Spleen (tissue), 11 donors: ENCODE data around the gene FGD5. TPM values are rescaled to one million over a fixed set of nuclear protein-coding genes. Genes with fewer than 3 reads are reported as not detected.

Source experiments
- DNase-seq: peaks from one replicate; pipeline ENCODE4 v3.0.0-alpha.2; 2020
- H3K27ac ChIP-seq, 8 donors: fragments of 200-600 bp; sonication (generic) in 7 of 8; 1 replicate in 4 of 8; 2 replicates in 4 of 8; pipeline versions ENCODE4 v1.5.0 to v1.8.0; 2016 to 2021; ENCODE audit warnings: inconsistent platforms in 4 of 8, mild to moderate bottlenecking in 4 of 8, moderate library complexity in 1 of 8
- H3K27me3 ChIP-seq, 7 donors: fragments of 200-600 bp; sonication (generic) in 6 of 7; replicated peaks in 1 of 7; 1 replicate in 4 of 7; 2 replicates in 3 of 7; pipeline versions ENCODE4 v1.5.0 to v1.8.0; 2016 to 2021; ENCODE audit warnings: inconsistent platforms in 3 of 7, mild to moderate bottlenecking in 1 of 7
- H3K36me3 ChIP-seq, 6 donors: fragments of 200-600 bp; sonication (generic) in 5 of 6; 1 replicate in 4 of 6; 2 replicates in 2 of 6; pipeline versions ENCODE4 v1.5.0 to v1.8.0; 2016 to 2021; ENCODE audit warnings: inconsistent platforms in 2 of 6
- H3K4me1 ChIP-seq, 6 donors: fragments of 200-600 bp; sonication (generic) in 5 of 6; 1 replicate in 3 of 6; 2 replicates in 3 of 6; pipeline versions ENCODE4 v1.5.0 to v1.8.0; 2016 to 2021; ENCODE audit warnings: inconsistent platforms in 3 of 6
- H3K4me3 ChIP-seq, 8 donors: fragments of 200-600 bp; sonication (generic) in 7 of 8; 1 replicate in 4 of 8; 2 replicates in 4 of 8; pipeline versions ENCODE4 v1.5.0 to v1.8.0; 2016 to 2021; ENCODE audit warnings: inconsistent platforms in 4 of 8, mild to moderate bottlenecking in 4 of 8, moderate library complexity in 2 of 8
- H3K9me3 ChIP-seq, 8 donors: fragments of 200-600 bp; sonication (generic) in 7 of 8; 1 replicate in 4 of 8; 2 replicates in 4 of 8; pipeline versions ENCODE4 v1.5.0 to v1.8.0; 2016 to 2021; ENCODE audit warnings: inconsistent platforms in 4 of 8
- POLR2A ChIP-seq, 3 donors: fragments of 450-650 bp; IDR thresholded peaks; one replicate each; pipeline ENCODE4 v1.5.1; 2017; ENCODE audit warnings: antibody characterized with exemption in 3 of 3, mild to moderate bottlenecking in 1 of 3
- POLR2AphosphoS5 ChIP-seq, 3 donors: sonication (generic); formaldehyde crosslinking; IDR thresholded peaks; one replicate each; pipeline ENCODE4 v1.5.1; 2017; ENCODE audit warnings: antibody characterized with exemption in 3 of 3
- WGBS, 5 donors: extraction: QIAGEN DNeasy Blood & Tissue Kit in 3 of 5; methylation state at CpG; one replicate each; pipeline versions ENCODE4 v1.1.5 to v1.1.7; 2013 to 2018; 5-methylcytosine and 5-hydroxymethylcytosine counted together
- intact Hi-C: fragments of 100-400 bp; cut with DNase I; formaldehyde crosslinking; loops from one replicate; pipeline ENCODE4 v1.15.0; 2023; ENCODE audit warnings: low total_unique reads
- polyA plus RNA-seq, 3 donors: library from polyadenylated mRNA; stranded (reverse); fragments of 200-250 nt; gene quantifications; one replicate each; pipeline ENCODE4 v1.2.1, GENCODE V29; 2013
- total RNA-seq, 7 donors: library from RNA; depleted of rRNA in 3 of 7; stranded (reverse); fragments of >200 nt in 3 of 7; fragmentation: NEBNext Ultra II Directional in 4 of 7; extraction: Animal tissue kit (Norgen Biotek cat#: 25700) in 4 of 7; gene quantifications; one replicate each; pipeline versions ENCODE4 v1.1.0 to v1.2.1, GENCODE V29; 2016 to 2021
- TF ChIP-seq, protein P1 (sequence below), 11 experiments: fragments of 200-600 bp in 7 of 11; fragments of 450-650 bp in 4 of 11; sonication (generic) in 4 of 11; IDR thresholded peaks in 8 of 11; conservative IDR thresholded peaks in 3 of 11; 1 replicate in 7 of 11; 2 replicates in 4 of 11; pipeline versions ENCODE4 v1.4.0 to v1.8.0; 2016 to 2021; ENCODE audit warnings: antibody characterized with exemption in 11 of 11, inconsistent platforms in 4 of 11, mild to moderate bottlenecking in 1 of 11
- donor health status: healthy with polysubstance abuse.
- donor health status: DM: no; HTN: no; CAD: no; lungs with moderate emphysema.
- donor health status: DM: no; HTN: no; CAD: no.
- donor health status: Bipolar disorder and iron deficiency.
- donor health status: healthy.
- donor health status: DM: no; HTN: no; CAD: no.
- donor health status: DM: yes; HTN: yes; CAD: no.

FGD5 gene
- total and polyA plus RNA-seq, 10 donors: 6.0 to 145 (median 63.8) TPM

DNA sequence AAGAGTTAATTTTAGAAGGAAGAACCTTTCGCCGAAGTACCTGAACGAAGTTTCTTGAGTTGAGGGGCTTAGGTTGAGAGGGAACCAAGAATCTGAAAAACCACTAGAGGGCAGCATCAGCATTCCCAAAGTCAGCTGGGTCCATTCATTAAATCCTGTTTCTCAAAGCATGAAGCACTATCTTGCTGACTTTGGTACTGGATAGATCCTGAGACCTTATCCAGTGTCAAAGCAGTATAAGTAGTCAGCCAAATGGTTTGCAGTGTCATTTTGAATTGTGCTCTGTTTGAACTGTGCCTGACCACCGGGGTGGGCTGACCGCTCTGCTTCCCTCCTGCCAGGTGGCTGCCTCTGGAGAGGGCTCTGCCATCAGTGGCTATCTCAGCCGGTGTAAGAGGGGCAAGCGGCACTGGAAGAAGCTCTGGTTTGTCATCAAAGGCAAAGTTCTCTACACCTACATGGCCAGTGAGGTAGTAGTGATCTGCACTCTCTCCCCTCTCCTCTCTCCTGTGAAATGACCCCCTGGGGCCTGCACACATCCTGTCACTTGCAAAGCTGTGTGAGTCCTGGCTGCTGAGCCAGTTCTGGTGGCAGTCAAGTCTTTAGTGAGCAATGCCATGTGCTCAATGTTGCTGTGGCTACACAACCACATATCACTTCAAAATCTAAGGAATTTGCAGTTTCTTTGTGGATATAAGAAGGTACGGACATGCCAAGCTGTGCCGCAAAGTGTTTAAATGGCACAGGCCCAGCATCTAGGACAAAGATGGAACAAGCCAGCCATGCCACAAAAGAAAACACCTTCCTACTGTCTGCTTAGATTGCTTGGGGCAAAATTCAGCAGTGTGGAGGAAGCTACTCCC lies 107.2 kb downstream of the FGD5 start:
- WGBS, 5 donors: 69 to 86% (median 86%) methylated on average over 8 to 9 of the region's 9 CpGs
- H3K27ac ChIP-seq: no peak overlapping the region
- TF ChIP-seq POLR2A (IDR thresholded peaks at IDR 0.05): no peak
- no peak for TF ChIP-seq POLR2AphosphoS5 (IDR thresholded peaks at IDR 0.05)
- TF ChIP-seq, protein P1, sequence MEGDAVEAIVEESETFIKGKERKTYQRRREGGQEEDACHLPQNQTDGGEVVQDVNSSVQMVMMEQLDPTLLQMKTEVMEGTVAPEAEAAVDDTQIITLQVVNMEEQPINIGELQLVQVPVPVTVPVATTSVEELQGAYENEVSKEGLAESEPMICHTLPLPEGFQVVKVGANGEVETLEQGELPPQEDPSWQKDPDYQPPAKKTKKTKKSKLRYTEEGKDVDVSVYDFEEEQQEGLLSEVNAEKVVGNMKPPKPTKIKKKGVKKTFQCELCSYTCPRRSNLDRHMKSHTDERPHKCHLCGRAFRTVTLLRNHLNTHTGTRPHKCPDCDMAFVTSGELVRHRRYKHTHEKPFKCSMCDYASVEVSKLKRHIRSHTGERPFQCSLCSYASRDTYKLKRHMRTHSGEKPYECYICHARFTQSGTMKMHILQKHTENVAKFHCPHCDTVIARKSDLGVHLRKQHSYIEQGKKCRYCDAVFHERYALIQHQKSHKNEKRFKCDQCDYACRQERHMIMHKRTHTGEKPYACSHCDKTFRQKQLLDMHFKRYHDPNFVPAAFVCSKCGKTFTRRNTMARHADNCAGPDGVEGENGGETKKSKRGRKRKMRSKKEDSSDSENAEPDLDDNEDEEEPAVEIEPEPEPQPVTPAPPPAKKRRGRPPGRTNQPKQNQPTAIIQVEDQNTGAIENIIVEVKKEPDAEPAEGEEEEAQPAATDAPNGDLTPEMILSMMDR (IDR thresholded peaks at IDR 0.05 in 8 of 11, conservative IDR thresholded peaks at IDR 0.05 in 3 of 11): peak in 10 of 11 experiments; percentile 6 to 76 (median 62)
- H3K36me3 ChIP-seq: peaks cover 0 to 63% (median 15%) of the 10 kb centered on the region in 6 donors
- peaks cover 5 to 10% (median 8%) of the 10 kb centered on the region in 6 donors for H3K4me1 ChIP-seq
- no peak overlapping the region for H3K4me3 ChIP-seq
- H3K9me3 ChIP-seq: no peaks in the 10 kb centered on the region
- H3K27me3 ChIP-seq: no peaks in the 10 kb centered on the region
- DNase-seq: no peak
- intact Hi-C loops: no loop called here

- Histone ChIP-seq H3K27me3 (no peaks in the 10 kb centered on the region), H3K4me1 (peaks cover 0 to 4% (median 1%) of the 10 kb centered on the region in 6 donors), H3K36me3 (peaks cover 0 to 62% (median 15%) of the 10 kb centered on the region in 6 donors), H3K27ac (no peak overlapping the region), H3K4me3 (no peak overlapping the region), H3K9me3 (no peaks in the 10 kb centered on the region)
- 79 to 93% (median 85%) methylated on average over 1 of the region's 1 CpG for WGBS, 5 donors
- TF ChIP-seq POLR2A (IDR thresholded peaks at IDR 0.05) (no peak), POLR2AphosphoS5 (IDR thresholded peaks at IDR 0.05) (no peak)
- TF ChIP-seq, protein P1 (IDR thresholded peaks at IDR 0.05 in 8 of 11, conservative IDR thresholded peaks at IDR 0.05 in 3 of 11): no peak
- no peak for DNase-seq
- intact Hi-C loops: no loop called here
Measured at GRCh38 chr3:14926592-14926991, 107.8 kb downstream of the FGD5 start.

DNA sequence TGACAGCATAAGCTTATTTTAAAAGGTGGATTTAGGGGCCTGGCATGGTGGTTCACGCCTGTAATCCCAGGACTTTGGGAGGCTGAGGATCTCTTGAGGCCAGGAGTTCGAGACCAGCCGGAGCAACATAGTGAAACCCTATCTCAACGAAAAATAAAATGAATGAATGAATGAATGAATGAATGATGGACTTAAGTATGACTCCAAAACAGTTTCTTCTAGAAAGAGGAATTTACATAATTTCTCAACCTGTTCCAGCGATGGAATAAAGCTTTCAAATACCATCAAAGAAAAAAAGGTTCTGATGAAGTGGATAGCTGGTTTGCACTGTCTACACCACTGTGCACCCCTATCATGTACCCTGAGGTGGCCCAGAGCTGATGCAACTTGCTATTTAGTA lies 108.5 kb downstream of the FGD5 start:
- no peaks in the 10 kb centered on the region for H3K9me3 ChIP-seq
- no peak overlapping the region for H3K4me3 ChIP-seq
- no peak for DNase-seq
- WGBS, 5 donors: 81 to 94% (median 91%) methylated on average over 5 of the region's 5 CpGs
- no peak overlapping the region for H3K27ac ChIP-seq
- intact Hi-C loops: no loop called here
- H3K4me1 ChIP-seq: no peaks in the 10 kb centered on the region
- no peak for TF ChIP-seq POLR2AphosphoS5 (IDR thresholded peaks at IDR 0.05)
- TF ChIP-seq POLR2A (IDR thresholded peaks at IDR 0.05): no peak
- TF ChIP-seq, protein P1 (IDR thresholded peaks at IDR 0.05 in 8 of 11, conservative IDR thresholded peaks at IDR 0.05 in 3 of 11): no peak
- H3K27me3 ChIP-seq: no peaks in the 10 kb centered on the region
- peaks cover 0 to 62% (median 13%) of the 10 kb centered on the region in 6 donors for H3K36me3 ChIP-seq

DNA sequence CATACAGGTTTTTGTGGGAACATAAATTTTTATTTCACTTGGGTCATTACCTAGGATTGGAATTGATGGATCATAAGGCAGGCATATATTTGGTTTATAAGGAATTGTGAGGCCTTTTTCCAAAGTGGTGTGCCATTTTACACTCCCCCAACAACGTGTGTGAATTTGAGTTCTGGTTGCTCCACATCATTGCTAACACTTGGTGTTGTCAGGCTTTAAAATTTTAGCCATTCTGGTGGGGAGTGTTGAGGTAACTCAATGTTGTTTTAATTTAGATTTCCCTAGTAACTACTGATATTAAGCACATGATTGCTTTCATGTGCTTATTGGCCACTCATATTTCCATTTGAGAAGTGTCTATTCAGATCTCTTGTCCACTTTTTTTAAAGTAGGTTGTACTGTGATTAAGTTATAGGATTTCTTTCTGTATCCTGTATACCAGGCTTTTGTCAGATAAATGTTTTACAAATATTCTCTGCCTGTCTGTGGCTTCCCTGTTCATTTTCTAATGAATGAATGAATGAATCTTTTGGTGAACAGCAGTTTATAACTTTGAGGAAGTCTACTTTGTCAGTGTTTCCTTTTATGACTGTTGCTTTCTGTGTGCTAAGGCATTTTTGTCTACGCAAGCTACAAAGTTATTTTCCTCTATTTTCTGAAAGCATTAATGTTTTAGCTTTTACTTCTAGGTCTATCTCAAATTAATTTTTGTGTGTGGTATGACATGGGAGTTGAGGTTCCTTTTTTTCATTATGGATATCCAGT lies 110.7 kb downstream of the FGD5 start:
- TF ChIP-seq POLR2AphosphoS5 (IDR thresholded peaks at IDR 0.05) (no peak), POLR2A (IDR thresholded peaks at IDR 0.05) (no peak)
- TF ChIP-seq, protein P1 (IDR thresholded peaks at IDR 0.05 in 8 of 11, conservative IDR thresholded peaks at IDR 0.05 in 3 of 11): no peak
- intact Hi-C loops: no loop called here
- Histone ChIP-seq H3K36me3 (peaks cover 0 to 62% (median 9%) of the 10 kb centered on the region in 6 donors), H3K4me3 (no peak overlapping the region), H3K4me1 (no peaks in the 10 kb centered on the region), H3K27ac (no peak overlapping the region), H3K27me3 (no peaks in the 10 kb centered on the region), H3K9me3 (no peaks in the 10 kb centered on the region)
- 66 to 88% (median 78%) methylated on average over 2 of the region's 2 CpGs for WGBS, 5 donors
- DNase-seq: no peak
